GM19452 (cell line): ENCODE results near the gene ARHGAP11A.

ENCODE experiments used
- ATAC-seq: cut with Tn5 transposase; IDR thresholded peaks from one replicate; pipeline ENCODE4 v1.9.1; 2021; ENCODE audit not compliant: unreplicated experiment

The ARHGAP11A gene

DNA sequence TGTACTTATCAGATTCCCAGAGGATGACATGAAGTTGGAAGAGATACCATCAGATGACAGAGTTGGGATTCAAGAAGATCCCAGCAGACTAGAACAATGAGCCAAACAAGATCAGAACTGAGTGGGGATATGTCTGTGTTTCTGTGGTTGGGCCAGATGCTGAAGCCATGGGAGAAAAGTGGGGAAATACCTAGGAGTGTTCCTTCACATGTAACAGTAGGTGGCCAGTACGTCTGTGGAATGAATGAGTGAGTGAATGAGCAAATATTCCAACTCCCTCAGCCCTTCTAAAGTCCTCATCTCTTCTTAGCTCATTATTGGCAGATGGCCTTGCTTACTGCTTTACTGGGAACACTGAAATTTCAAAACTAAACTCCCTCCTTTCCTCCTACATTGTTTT is 70.3 kb downstream of the ARHGAP11A start:
- no peak for ATAC-seq

DNA sequence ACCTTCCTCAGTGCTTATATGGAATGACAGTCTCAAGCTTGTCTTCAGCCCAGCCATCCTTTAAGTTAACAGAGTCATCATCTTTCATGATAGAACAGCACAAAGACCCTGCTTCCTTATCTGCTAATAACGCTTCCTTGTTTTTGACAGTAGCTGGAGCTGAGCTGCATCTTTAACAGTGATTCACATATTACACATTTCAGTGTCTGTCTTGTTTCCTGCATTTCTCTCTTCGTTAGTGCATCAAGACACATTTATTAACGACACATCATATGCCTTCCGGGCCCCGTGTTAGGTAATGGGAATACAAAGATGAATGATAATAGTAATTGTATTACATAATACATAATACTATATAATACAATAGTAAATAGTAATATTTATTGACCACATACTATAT is 72.3 kb downstream of the ARHGAP11A start:
- ATAC-seq = no peak

DNA sequence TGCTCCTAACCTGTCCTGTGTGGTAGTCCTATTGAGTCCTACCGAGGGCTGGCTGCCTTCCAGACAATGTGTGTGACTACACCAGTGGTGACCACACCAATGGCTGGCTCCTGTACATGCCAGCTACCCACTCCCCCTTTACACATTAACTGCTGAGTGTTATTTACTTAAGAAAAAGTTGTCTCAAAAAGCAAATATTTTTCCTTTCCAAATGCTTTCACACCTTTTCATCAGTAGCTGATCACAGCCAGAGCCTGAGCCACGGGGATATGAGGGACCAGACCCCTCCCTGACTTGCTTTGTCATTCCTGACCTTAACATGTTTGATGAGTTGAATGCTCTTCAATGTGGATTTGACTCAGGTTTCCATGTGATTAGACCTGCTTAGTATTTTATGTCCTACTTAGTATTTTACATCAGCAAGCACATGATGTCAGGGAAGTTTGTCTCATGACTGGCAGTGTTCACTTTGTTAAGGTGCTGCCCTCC is 72.9 kb downstream of the ARHGAP11A start:
- no peak for ATAC-seq
